ENCODE results near the gene INSM1.

INSM1 gene

GRCh38 chr20:20393207-20394120, 25.6 kb downstream of the INSM1 start:
- no peak for DNase-seq (ENCODE audit: low spot score)

GRCh38 chr20:20395087-20395486, 27.2 kb downstream of the INSM1 start:
- no peak for DNase-seq (ENCODE audit: low spot score)

- no peak for DNase-seq (ENCODE audit: low spot score)
Observed at GRCh38 chr20:20395903-20396568, 28.1 kb downstream of the INSM1 start.

GRCh38 chr20:20396794-20397193, 28.9 kb downstream of the INSM1 start:
- no peak for DNase-seq (ENCODE audit: low spot score)

GRCh38 chr20:20398123-20398522, 30.2 kb downstream of the INSM1 start:
- DNase-seq (ENCODE audit: low spot score): no peak

- no peak for DNase-seq (ENCODE audit: low spot score)
Observed at GRCh38 chr20:20399531-20400500, 31.9 kb downstream of the INSM1 start.

- DNase-seq (ENCODE audit: low spot score): no peak
Observed at GRCh38 chr20:20401991-20402390, 34.1 kb downstream of the INSM1 start.

- no peak for DNase-seq (ENCODE audit: low spot score)
Observed at GRCh38 chr20:20404633-20405032, 36.7 kb downstream of the INSM1 start.

- no peak for DNase-seq (ENCODE audit: low spot score)
Observed at GRCh38 chr20:20405623-20406022, 37.7 kb downstream of the INSM1 start.

GRCh38 chr20:20406306-20406705, 38.4 kb downstream of the INSM1 start:
- DNase-seq (ENCODE audit: low spot score): no peak

- DNase-seq (ENCODE audit: low spot score): peak; percentile 26
Observed at GRCh38 chr20:20407891-20408805, 40.2 kb downstream of the INSM1 start.

- no peak for DNase-seq (ENCODE audit: low spot score)
Observed at GRCh38 chr20:20409331-20409730, 41.4 kb downstream of the INSM1 start.

- DNase-seq (ENCODE audit: low spot score): no peak
Observed at GRCh38 chr20:20410678-20411077, 42.8 kb downstream of the INSM1 start.

- no peak for DNase-seq (ENCODE audit: low spot score)
Observed at GRCh38 chr20:20411402-20411801, 43.5 kb downstream of the INSM1 start.

- no peak for DNase-seq (ENCODE audit: low spot score)
Observed at GRCh38 chr20:20411836-20412235, 43.9 kb downstream of the INSM1 start.

- DNase-seq (ENCODE audit: low spot score): no peak
Observed at GRCh38 chr20:20412750-20413149, 44.8 kb downstream of the INSM1 start.

- DNase-seq (ENCODE audit: low spot score): no peak
Observed at GRCh38 chr20:20413810-20414281, 45.9 kb downstream of the INSM1 start.

- DNase-seq (ENCODE audit: low spot score): no peak
Observed at GRCh38 chr20:20414640-20415220, 46.8 kb downstream of the INSM1 start.

- DNase-seq (ENCODE audit: low spot score): no peak
Observed at GRCh38 chr20:20415321-20415720, 47.4 kb downstream of the INSM1 start.

GRCh38 chr20:20417876-20418676, 50.2 kb downstream of the INSM1 start:
- DNase-seq (ENCODE audit: low spot score): no peak
